T-helper 2 cell treated with Interferon-gamma antibody and Interleukin-4, amounts not matched to agents 5 μg/mL and 100 μg/mL, for 36 hours (primary cell): ENCODE measurements around the gene LRRC73.
A peak's percentile ranks its signal among the peaks of the same experiment; 100 is the strongest.
"Not testable (repeated sequence)": the region's sequence is repeated elsewhere in the genome, so short reads cannot be mapped to it uniquely, and the experiment has no call there.

Experiments used
- DNase-seq: peaks from one replicate; pipeline ENCODE4 v3.0.0; 2021; ENCODE audit warnings: low spot score
- H3K27ac Mint-ChIP-seq: one replicate; pipeline ENCODE4 v1.8.0; 2021; ENCODE audit warnings: mild to moderate bottlenecking, mixed read lengths
- H3K27me3 Mint-ChIP-seq: one replicate; pipeline ENCODE4 v1.8.0; 2021; ENCODE audit warnings: low read depth, mixed read lengths
- H3K36me3 Mint-ChIP-seq: one replicate; pipeline ENCODE4 v1.8.0; 2021; ENCODE audit warnings: low read depth, mixed read lengths
- H3K4me1 Mint-ChIP-seq: one replicate; pipeline ENCODE4 v1.8.0; 2021; ENCODE audit warnings: low read depth, mixed read lengths
- H3K4me3 Mint-ChIP-seq: one replicate; pipeline ENCODE4 v1.8.0; 2022; ENCODE audit warnings: mild to moderate bottlenecking, moderate library complexity, mixed read lengths
- H3K9me3 Mint-ChIP-seq: one replicate; pipeline ENCODE4 v1.8.0; 2021; ENCODE audit warnings: mixed read lengths

LRRC73 gene

GRCh38 chr6:43504756-43505593 lies 5.2 kb downstream of the LRRC73 start:
- DNase-seq, result no peak
- no peaks in the 10 kb centered on the region for H3K9me3 Mint-ChIP-seq
- peaks cover 19% of the 10 kb centered on the region for H3K36me3 Mint-ChIP-seq
- peaks cover 10% of the 10 kb centered on the region for H3K4me1 Mint-ChIP-seq
- no peak overlapping the region for H3K27ac Mint-ChIP-seq
- peaks cover 19% of the 10 kb centered on the region for H3K27me3 Mint-ChIP-seq
- H3K4me3 Mint-ChIP-seq, result no peak overlapping the region

- Mint-ChIP-seq H3K9me3 (no peaks in the 10 kb centered on the region), H3K27ac (no peak overlapping the region), H3K27me3 (peaks cover 10% of the 10 kb centered on the region), H3K4me1 (peaks cover 3% of the 10 kb centered on the region), H3K4me3 (no peak overlapping the region), H3K36me3 (peaks cover 21% of the 10 kb centered on the region)
- no peak for DNase-seq
Observed at GRCh38 chr6:43503443-43503842, 6.7 kb downstream of the LRRC73 start.

- Mint-ChIP-seq H3K27ac (no peak overlapping the region), H3K4me3 (no peak overlapping the region), H3K36me3 (peaks cover 21% of the 10 kb centered on the region), H3K9me3 (no peaks in the 10 kb centered on the region), H3K27me3 (peaks cover 3% of the 10 kb centered on the region), H3K4me1 (peaks cover 3% of the 10 kb centered on the region)
- DNase-seq, result no peak
Observed at GRCh38 chr6:43502666-43503065, 7.5 kb downstream of the LRRC73 start.

GRCh38 chr6:43500921-43501320 lies 9.2 kb downstream of the LRRC73 start:
- no peak overlapping the region for H3K4me3 Mint-ChIP-seq
- H3K27me3 Mint-ChIP-seq, result no peaks in the 10 kb centered on the region
- no peak for DNase-seq
- H3K36me3 Mint-ChIP-seq, result peaks cover 16% of the 10 kb centered on the region
- no peaks in the 10 kb centered on the region for H3K9me3 Mint-ChIP-seq
- no peaks in the 10 kb centered on the region for H3K4me1 Mint-ChIP-seq
- no peak overlapping the region for H3K27ac Mint-ChIP-seq

GRCh38 chr6:43499028-43499815 lies 10.9 kb downstream of the LRRC73 start:
- H3K4me3 Mint-ChIP-seq, result no peak overlapping the region
- H3K4me1 Mint-ChIP-seq, result peaks cover 6% of the 10 kb centered on the region
- no peak overlapping the region for H3K27ac Mint-ChIP-seq
- H3K36me3 Mint-ChIP-seq, result peaks cover 12% of the 10 kb centered on the region
- DNase-seq, result no peak
- no peaks in the 10 kb centered on the region for H3K27me3 Mint-ChIP-seq
- H3K9me3 Mint-ChIP-seq, result no peaks in the 10 kb centered on the region

- not testable (repeated sequence) for H3K36me3 Mint-ChIP-seq, H3K4me3 Mint-ChIP-seq, H3K27me3 Mint-ChIP-seq, H3K4me1 Mint-ChIP-seq, DNase-seq, H3K27ac Mint-ChIP-seq, H3K9me3 Mint-ChIP-seq
Observed at GRCh38 chr6:43498291-43498690, 11.9 kb downstream of the LRRC73 start.

- Mint-ChIP-seq H3K4me1 (peaks cover 6% of the 10 kb centered on the region), H3K4me3 (no peak overlapping the region), H3K27me3 (no peaks in the 10 kb centered on the region), H3K9me3 (no peaks in the 10 kb centered on the region), H3K27ac (no peak overlapping the region), H3K36me3 (peaks cover 8% of the 10 kb centered on the region)
- no peak for DNase-seq
Observed at GRCh38 chr6:43497689-43498088, 12.5 kb downstream of the LRRC73 start.

GRCh38 chr6:43497129-43497396 lies 13.1 kb downstream of the LRRC73 start:
- DNase-seq, result no peak
- H3K4me3 Mint-ChIP-seq, result no peak overlapping the region
- H3K27ac Mint-ChIP-seq, result no peak overlapping the region
- no peaks in the 10 kb centered on the region for H3K9me3 Mint-ChIP-seq
- H3K36me3 Mint-ChIP-seq, result peaks cover 8% of the 10 kb centered on the region
- no peaks in the 10 kb centered on the region for H3K27me3 Mint-ChIP-seq
- peaks cover 6% of the 10 kb centered on the region for H3K4me1 Mint-ChIP-seq

GRCh38 chr6:43496370-43497128 lies 13.6 kb downstream of the LRRC73 start:
- no peaks in the 10 kb centered on the region for H3K9me3 Mint-ChIP-seq
- no peak for DNase-seq
- no peak overlapping the region for H3K27ac Mint-ChIP-seq
- peaks cover 8% of the 10 kb centered on the region for H3K36me3 Mint-ChIP-seq
- no peaks in the 10 kb centered on the region for H3K27me3 Mint-ChIP-seq
- H3K4me1 Mint-ChIP-seq, result peaks cover 6% of the 10 kb centered on the region
- H3K4me3 Mint-ChIP-seq, result no peak overlapping the region

- H3K4me3 Mint-ChIP-seq, result no peak overlapping the region
- no peaks in the 10 kb centered on the region for H3K27me3 Mint-ChIP-seq
- H3K4me1 Mint-ChIP-seq, result peaks cover 6% of the 10 kb centered on the region
- DNase-seq, result no peak
- H3K36me3 Mint-ChIP-seq, result peaks cover 5% of the 10 kb centered on the region
- no peaks in the 10 kb centered on the region for H3K9me3 Mint-ChIP-seq
- peak overlapping the region; percentile 66 for H3K27ac Mint-ChIP-seq
Observed at GRCh38 chr6:43495409-43495941, 14.7 kb downstream of the LRRC73 start.

- Mint-ChIP-seq H3K4me1 (peaks cover 6% of the 10 kb centered on the region), H3K4me3 (no peak overlapping the region), H3K27me3 (no peaks in the 10 kb centered on the region), H3K36me3 (peaks cover 5% of the 10 kb centered on the region), H3K27ac (no peak overlapping the region), H3K9me3 (no peaks in the 10 kb centered on the region)
- no peak for DNase-seq
Observed at GRCh38 chr6:43494766-43495165, 15.4 kb downstream of the LRRC73 start.

- Mint-ChIP-seq H3K27me3 (no peaks in the 10 kb centered on the region), H3K27ac (peak overlapping the region; percentile 17), H3K9me3 (no peaks in the 10 kb centered on the region), H3K4me1 (peaks cover 6% of the 10 kb centered on the region), H3K4me3 (no peak overlapping the region), H3K36me3 (peaks cover 1% of the 10 kb centered on the region)
- no peak for DNase-seq
Observed at GRCh38 chr6:43494321-43494720, 15.8 kb downstream of the LRRC73 start.

GRCh38 chr6:43493833-43494232 lies 16.3 kb downstream of the LRRC73 start:
- Mint-ChIP-seq H3K27ac (peak overlapping the region; percentile 17), H3K4me1 (peaks cover 6% of the 10 kb centered on the region), H3K27me3 (no peaks in the 10 kb centered on the region), H3K4me3 (no peak overlapping the region), H3K36me3 (no peaks in the 10 kb centered on the region), H3K9me3 (no peaks in the 10 kb centered on the region)
- DNase-seq, result no peak

- no peaks in the 10 kb centered on the region for H3K9me3 Mint-ChIP-seq
- H3K4me3 Mint-ChIP-seq, result no peak overlapping the region
- DNase-seq, result no peak
- no peaks in the 10 kb centered on the region for H3K36me3 Mint-ChIP-seq
- no peak overlapping the region for H3K27ac Mint-ChIP-seq
- H3K27me3 Mint-ChIP-seq, result no peaks in the 10 kb centered on the region
- H3K4me1 Mint-ChIP-seq, result peaks cover 6% of the 10 kb centered on the region
Observed at GRCh38 chr6:43493230-43493629, 16.9 kb downstream of the LRRC73 start.
